HEK293 (cell line): ENCODE results near the gene ZC3H11A.

Source experiments
- CTCF ChIA-PET: fragments of 350-600 bp; formaldehyde crosslinking; extraction: SDS; loops from one replicate; lab custom pipeline; 2021; ENCODE audit warnings: antibody characterized with exemption; lab: Yijun Ruan, JAX
- POLR2A ChIA-PET: fragments of 300-600 bp; formaldehyde crosslinking; extraction: SDS; loops from one replicate; lab custom pipeline; 2020; ENCODE audit warnings: antibody characterized with exemption, inconsistent platforms; lab: Yijun Ruan, JAX
- H3K27ac ChIP-seq: fragments of 200-500 bp; sonication (Bioruptor generic); 2 replicates; pipeline ENCODE4 v1.5.1; 2014; ENCODE audit warnings: low read depth, low read length, control low read depth, inconsistent platforms; ENCODE audit errors: extremely low read depth
- H3K36me3 ChIP-seq, 2 experiments: fragments of 200-500 bp in 1 of 2; sonication (Bioruptor generic) in 1 of 2; 1 replicate in 1 of 2; 2 replicates in 1 of 2; pipeline ENCODE4 v1.5.1; 2014 to 2017; ENCODE audit warnings: inconsistent platforms in 2 of 2, low read length in 2 of 2; ENCODE audit not compliant: control insufficient read depth in 2 of 2, insufficient read depth in 1 of 2
- H3K4me1 ChIP-seq: fragments of 200-500 bp; sonication (Bioruptor generic); 2 replicates; pipeline ENCODE4 v1.5.1; 2014; ENCODE audit warnings: mild to moderate bottlenecking, low read length, inconsistent platforms; ENCODE audit not compliant: control insufficient read depth, insufficient read depth
- H3K4me3 ChIP-seq: 2 replicates; pipeline ENCODE4 v1.5.1; 2011; ENCODE audit warnings: low read depth, mild to moderate bottlenecking, control low read depth, low read length, moderate library complexity
- H3K9me3 ChIP-seq: fragments of 200-500 bp; sonication (Bioruptor generic); 2 replicates; pipeline ENCODE4 v1.5.1; 2014; ENCODE audit warnings: low read depth, low read length, inconsistent platforms; ENCODE audit not compliant: control insufficient read depth, insufficient read depth
- GLIS1 ChIP-seq: fragments of 450-650 bp; formaldehyde crosslinking; IDR thresholded peaks from 2 replicates; pipeline ENCODE4 v1.5.1; 2016; ENCODE audit warnings: missing biosample characterization, missing genetic modification characterization
- SP2 ChIP-seq: fragments of 450-650 bp; formaldehyde crosslinking; IDR thresholded peaks from 2 replicates; pipeline ENCODE4 v1.5.1; 2016; ENCODE audit warnings: missing biosample characterization, missing genetic modification characterization
- SP3 ChIP-seq: fragments of 450-650 bp; formaldehyde crosslinking; IDR thresholded peaks from 2 replicates; pipeline ENCODE4 v1.5.1; 2016; ENCODE audit warnings: missing biosample characterization, missing genetic modification characterization
- SP7 ChIP-seq: fragments of 450-650 bp; formaldehyde crosslinking; IDR thresholded peaks from 2 replicates; pipeline ENCODE4 v1.5.1; 2016; ENCODE audit warnings: missing biosample characterization, missing genetic modification characterization
- ZNF138 ChIP-seq: fragments of 450-650 bp; formaldehyde crosslinking; IDR thresholded peaks from 2 replicates; pipeline ENCODE4 v1.5.1; 2016; ENCODE audit warnings: missing biosample characterization, missing genetic modification characterization, borderline replicate concordance
- ZNF510 ChIP-seq: fragments of 450-650 bp; formaldehyde crosslinking; IDR thresholded peaks from 2 replicates; pipeline ENCODE4 v1.5.1; 2018; ENCODE audit warnings: mild to moderate bottlenecking, missing genetic modification characterization, missing biosample characterization; ENCODE audit not compliant: insufficient replicate concordance
- ZNF624 ChIP-seq: fragments of 450-650 bp; formaldehyde crosslinking; IDR thresholded peaks from 2 replicates; pipeline ENCODE4 v1.5.1; 2017; ENCODE audit warnings: missing biosample characterization, missing genetic modification characterization
- ZNF677 ChIP-seq: fragments of 450-650 bp; IDR thresholded peaks from 2 replicates; pipeline ENCODE4 v1.5.0; 2018; ENCODE audit warnings: missing biosample characterization, mild to moderate bottlenecking, missing genetic modification characterization, moderate library complexity
- ZNF830 ChIP-seq: fragments of 450-650 bp; IDR thresholded peaks from 2 replicates; pipeline ENCODE4 v1.5.0; 2018; ENCODE audit warnings: missing biosample characterization, missing genetic modification characterization, low read depth, mild to moderate bottlenecking, moderate library complexity
- TF ChIP-seq, protein P1 (sequence below): fragments of 450-650 bp; IDR thresholded peaks from 2 replicates; pipeline ENCODE4 v1.5.1; 2018; ENCODE audit warnings: missing biosample characterization, missing genetic modification characterization
- TF ChIP-seq, protein P2 (sequence below): fragments of 450-650 bp; formaldehyde crosslinking; IDR thresholded peaks from 2 replicates; pipeline ENCODE4 v1.5.1; 2017; ENCODE audit warnings: missing biosample characterization, missing genetic modification characterization
- TF ChIP-seq, protein P3 (sequence below): fragments of 450-650 bp; formaldehyde crosslinking; IDR thresholded peaks from 2 replicates; pipeline ENCODE4 v1.5.1; 2016; ENCODE audit warnings: missing biosample characterization, missing genetic modification characterization
- TF ChIP-seq, protein P4 (sequence below): fragments of 450-650 bp; formaldehyde crosslinking; IDR thresholded peaks from 2 replicates; pipeline ENCODE4 v1.5.1; 2017; ENCODE audit warnings: missing biosample characterization, missing genetic modification characterization

ZC3H11A gene

DNA sequence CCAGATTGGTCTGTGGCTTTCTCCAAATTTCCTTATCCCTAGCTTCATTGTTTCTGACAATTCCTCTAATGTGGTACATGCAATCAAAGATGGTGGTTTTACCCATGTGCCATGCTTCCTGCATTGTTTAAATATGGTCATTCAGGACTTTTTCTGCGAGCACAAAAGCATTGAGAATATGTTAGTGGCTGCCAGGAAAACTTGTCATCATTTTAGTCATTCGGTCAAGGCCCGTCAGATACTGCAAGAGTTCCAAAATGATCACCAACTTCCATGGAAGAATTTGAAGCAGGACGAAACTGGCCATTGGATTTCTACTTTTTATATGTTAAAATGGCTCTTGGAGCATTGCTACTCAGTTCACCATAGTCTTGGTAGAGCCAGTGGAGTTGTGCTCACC, 3.7 kb downstream of the ZC3H11A start:
- H3K4me1 ChIP-seq = 0 out of 2 replicates have a peak, but pooled peaks cover 2% of the 10 kb centered on the region
- ChIA-PET CTCF (interaction anchor here (1.1 kb wide), 1 partner anchor 331 kb away, joined by 3 read pairs; no protein-coding TSS in a partner anchor), POLR2A (no interaction called here)
- H3K36me3 ChIP-seq = peaks cover 11 to 57% of the 10 kb centered on the region in 2 experiments
- H3K4me3 ChIP-seq = no peak overlapping the region
- H3K9me3 ChIP-seq = no peaks in the 10 kb centered on the region
- TF ChIP-seq, protein P1, sequence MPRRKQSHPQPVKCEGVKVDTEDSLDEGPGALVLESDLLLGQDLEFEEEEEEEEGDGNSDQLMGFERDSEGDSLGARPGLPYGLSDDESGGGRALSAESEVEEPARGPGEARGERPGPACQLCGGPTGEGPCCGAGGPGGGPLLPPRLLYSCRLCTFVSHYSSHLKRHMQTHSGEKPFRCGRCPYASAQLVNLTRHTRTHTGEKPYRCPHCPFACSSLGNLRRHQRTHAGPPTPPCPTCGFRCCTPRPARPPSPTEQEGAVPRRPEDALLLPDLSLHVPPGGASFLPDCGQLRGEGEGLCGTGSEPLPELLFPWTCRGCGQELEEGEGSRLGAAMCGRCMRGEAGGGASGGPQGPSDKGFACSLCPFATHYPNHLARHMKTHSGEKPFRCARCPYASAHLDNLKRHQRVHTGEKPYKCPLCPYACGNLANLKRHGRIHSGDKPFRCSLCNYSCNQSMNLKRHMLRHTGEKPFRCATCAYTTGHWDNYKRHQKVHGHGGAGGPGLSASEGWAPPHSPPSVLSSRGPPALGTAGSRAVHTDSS (tag by site-specific recombination) = no peak
- TF ChIP-seq SP3 (tag by site-specific recombination) (no peak), SP2 (tag by site-specific recombination) (no peak), SP7 (tag by site-specific recombination) (no peak), ZNF510 (tag by site-specific recombination) (no peak), ZNF138 (tag by site-specific recombination) (no peak), GLIS1 (tag by site-specific recombination) (no peak)
- TF ChIP-seq, protein P2, sequence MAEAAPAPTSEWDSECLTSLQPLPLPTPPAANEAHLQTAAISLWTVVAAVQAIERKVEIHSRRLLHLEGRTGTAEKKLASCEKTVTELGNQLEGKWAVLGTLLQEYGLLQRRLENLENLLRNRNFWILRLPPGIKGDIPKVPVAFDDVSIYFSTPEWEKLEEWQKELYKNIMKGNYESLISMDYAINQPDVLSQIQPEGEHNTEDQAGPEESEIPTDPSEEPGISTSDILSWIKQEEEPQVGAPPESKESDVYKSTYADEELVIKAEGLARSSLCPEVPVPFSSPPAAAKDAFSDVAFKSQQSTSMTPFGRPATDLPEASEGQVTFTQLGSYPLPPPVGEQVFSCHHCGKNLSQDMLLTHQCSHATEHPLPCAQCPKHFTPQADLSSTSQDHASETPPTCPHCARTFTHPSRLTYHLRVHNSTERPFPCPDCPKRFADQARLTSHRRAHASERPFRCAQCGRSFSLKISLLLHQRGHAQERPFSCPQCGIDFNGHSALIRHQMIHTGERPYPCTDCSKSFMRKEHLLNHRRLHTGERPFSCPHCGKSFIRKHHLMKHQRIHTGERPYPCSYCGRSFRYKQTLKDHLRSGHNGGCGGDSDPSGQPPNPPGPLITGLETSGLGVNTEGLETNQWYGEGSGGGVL (tag by site-specific recombination) = no peak
- TF ChIP-seq, all 188 proteins: peak for 0
- H3K27ac ChIP-seq = no peak overlapping the region

DNA sequence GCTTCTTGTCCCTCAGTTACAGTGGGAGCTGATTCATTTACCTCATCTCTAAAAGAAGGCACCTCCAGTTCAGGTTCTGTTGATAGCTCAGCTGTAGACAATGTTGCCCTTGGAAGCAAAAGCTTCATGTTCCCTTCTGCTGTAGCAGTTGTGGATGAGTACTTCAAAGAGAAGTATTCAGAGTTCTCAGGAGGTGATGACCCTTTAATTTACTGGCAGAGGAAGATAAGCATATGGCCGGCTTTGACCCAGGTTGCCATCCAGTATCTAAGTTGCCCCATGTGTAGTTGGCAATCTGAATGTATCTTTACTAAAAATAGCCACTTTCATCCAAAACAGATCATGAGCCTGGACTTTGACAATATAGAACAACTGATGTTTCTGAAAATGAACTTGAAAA, 4.5 kb downstream of the ZC3H11A start:
- ChIA-PET POLR2A (no interaction called here), CTCF (interaction anchor here (0.7 to 1.1 kb wide), 2 partner anchors 266 to 330 kb away, joined by 3 read pairs; no protein-coding TSS in a partner anchor)
- H3K4me3 ChIP-seq = no peak overlapping the region
- H3K36me3 ChIP-seq = peaks cover 18 to 64% of the 10 kb centered on the region in 2 experiments
- TF ChIP-seq, protein P3, sequence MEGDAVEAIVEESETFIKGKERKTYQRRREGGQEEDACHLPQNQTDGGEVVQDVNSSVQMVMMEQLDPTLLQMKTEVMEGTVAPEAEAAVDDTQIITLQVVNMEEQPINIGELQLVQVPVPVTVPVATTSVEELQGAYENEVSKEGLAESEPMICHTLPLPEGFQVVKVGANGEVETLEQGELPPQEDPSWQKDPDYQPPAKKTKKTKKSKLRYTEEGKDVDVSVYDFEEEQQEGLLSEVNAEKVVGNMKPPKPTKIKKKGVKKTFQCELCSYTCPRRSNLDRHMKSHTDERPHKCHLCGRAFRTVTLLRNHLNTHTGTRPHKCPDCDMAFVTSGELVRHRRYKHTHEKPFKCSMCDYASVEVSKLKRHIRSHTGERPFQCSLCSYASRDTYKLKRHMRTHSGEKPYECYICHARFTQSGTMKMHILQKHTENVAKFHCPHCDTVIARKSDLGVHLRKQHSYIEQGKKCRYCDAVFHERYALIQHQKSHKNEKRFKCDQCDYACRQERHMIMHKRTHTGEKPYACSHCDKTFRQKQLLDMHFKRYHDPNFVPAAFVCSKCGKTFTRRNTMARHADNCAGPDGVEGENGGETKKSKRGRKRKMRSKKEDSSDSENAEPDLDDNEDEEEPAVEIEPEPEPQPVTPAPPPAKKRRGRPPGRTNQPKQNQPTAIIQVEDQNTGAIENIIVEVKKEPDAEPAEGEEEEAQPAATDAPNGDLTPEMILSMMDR (tag by site-specific recombination) = no peak
- TF ChIP-seq ZNF624 (tag by site-specific recombination) = no peak
- no peak for TF ChIP-seq ZNF830 (tag by site-specific recombination)
- no peaks in the 10 kb centered on the region for H3K9me3 ChIP-seq
- 0 out of 2 replicates have a peak, but pooled peaks cover 2% of the 10 kb centered on the region for H3K4me1 ChIP-seq
- no peak overlapping the region for H3K27ac ChIP-seq

DNA sequence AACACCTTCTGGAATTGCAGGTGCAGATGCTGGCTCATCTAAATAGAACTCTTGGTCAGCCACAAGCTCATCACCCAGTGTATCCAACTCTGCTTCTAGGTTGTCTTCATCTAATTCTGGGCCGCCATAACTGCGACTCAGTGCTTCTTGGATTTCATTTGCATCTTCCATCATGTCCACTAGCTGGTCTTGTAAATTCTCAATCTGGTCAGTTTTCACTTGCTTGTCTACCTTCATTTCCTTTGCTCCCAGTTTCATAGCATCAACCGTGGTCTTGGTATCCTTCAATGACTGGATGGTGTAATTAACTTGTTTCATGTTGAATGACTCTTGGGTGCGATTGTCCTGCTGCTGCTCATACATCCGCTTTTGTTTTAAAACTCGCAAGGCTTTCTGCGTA, 10.3 kb downstream of the ZC3H11A start:
- TF ChIP-seq, protein P4, sequence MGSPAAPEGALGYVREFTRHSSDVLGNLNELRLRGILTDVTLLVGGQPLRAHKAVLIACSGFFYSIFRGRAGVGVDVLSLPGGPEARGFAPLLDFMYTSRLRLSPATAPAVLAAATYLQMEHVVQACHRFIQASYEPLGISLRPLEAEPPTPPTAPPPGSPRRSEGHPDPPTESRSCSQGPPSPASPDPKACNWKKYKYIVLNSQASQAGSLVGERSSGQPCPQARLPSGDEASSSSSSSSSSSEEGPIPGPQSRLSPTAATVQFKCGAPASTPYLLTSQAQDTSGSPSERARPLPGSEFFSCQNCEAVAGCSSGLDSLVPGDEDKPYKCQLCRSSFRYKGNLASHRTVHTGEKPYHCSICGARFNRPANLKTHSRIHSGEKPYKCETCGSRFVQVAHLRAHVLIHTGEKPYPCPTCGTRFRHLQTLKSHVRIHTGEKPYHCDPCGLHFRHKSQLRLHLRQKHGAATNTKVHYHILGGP (tag by site-specific recombination) = no peak
- TF ChIP-seq ZNF677 (tag by site-specific recombination) = peak; percentile 99
- TF ChIP-seq, all 188 proteins: peak for 1
- Histone ChIP-seq H3K36me3 (peaks cover 51 to 64% of the 10 kb centered on the region in 2 experiments), H3K4me1 (no peaks in the 10 kb centered on the region), H3K27ac (no peak overlapping the region), H3K9me3 (no peaks in the 10 kb centered on the region), H3K4me3 (no peak overlapping the region)
- ChIA-PET POLR2A (no interaction called here), CTCF (no interaction called here)
